Stimulated activated CD8-positive, alpha-beta memory T cell treated with anti-CD3 and anti-CD28 coated beads, Interleukin-15, amount 100 ng/mL, for 48 hours (primary cell): ENCODE results near the gene TNS3.

ENCODE experiments used
- DNase-seq, 2 donors: peaks; one replicate each; pipeline ENCODE4 v3.0.0-alpha.2; 2020; ENCODE audit warnings: low read depth in 2 of 2

The TNS3 gene

GRCh38 chr7:47285860-47286491 is 295.9 kb downstream of the TNS3 start:
- DNase-seq: no peak

- DNase-seq: no peak
Measured at GRCh38 chr7:47284691-47285635, 296.9 kb downstream of the TNS3 start.

DNA sequence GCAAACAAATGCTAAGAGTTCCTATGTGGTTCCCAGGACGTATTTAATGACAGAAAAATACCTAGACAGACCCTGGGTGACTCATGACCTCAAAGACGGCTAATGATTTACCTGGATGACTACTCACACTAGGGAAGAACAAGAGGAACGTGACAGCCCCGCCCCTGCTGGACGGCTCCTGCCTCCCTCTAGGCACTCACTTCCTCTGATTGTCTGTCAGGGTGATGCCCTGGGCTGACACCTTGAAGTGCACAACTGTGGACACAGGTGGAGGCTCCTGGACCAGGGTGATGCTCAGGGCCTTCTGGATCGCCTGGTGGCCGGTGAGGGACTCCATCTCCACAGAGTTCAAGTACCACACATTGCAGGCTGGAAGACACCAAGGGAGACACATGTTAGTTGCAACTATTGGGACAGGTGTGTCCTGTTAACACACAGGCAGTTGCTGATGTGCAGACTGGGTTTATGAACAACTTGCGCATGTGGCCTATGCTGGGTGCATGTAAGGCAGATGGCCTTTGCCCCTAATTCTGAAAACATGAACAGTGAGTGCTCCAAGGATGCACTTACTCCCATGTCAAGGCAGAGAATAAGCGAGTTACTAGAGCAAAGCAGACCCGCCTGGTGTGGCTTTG is 298.3 kb downstream of the TNS3 start:
- no peak for DNase-seq

GRCh38 chr7:47282790-47283496 is 299.0 kb downstream of the TNS3 start:
- no peak for DNase-seq

GRCh38 chr7:47281966-47282643 is 299.8 kb downstream of the TNS3 start:
- DNase-seq: no peak

DNA sequence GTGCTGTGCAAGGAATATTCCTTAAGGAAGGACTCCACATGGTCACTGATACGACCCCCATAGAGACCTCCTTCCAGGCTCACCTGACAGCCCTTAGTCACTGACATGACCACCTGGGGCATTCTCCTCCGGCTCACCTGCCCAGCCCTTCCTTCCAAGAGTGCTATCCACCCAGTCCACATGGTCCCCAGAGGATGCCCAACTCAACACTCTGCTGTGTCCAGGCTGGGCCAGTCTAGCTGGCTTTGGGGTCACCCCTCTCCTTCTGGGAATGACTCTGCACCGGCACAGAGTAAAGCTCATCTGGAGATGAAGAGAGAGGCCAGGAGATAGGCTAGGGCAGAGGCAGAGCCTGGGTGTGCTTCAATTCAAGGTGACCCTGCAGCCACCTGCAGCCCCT is 300.8 kb downstream of the TNS3 start:
- DNase-seq: no peak

DNA sequence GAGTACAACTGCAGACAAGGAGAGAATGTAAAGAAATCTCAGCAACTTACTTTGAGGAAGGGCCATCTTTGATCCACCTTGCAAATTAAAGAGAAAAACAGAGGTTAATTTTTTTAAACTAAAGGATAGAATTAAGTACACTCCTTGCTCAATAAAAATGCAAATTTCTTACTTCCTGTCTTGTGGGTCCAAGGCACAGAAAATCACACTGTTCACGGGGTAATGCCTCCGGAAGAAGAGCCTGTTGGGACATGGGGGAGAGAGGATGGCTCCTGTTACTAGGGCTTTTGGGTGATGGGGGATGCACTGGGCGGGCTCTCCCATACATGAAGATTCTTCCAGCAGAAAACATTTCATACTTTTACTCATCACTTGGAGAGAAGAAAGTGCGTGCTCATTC is 301.8 kb downstream of the TNS3 start:
- no peak for DNase-seq

GRCh38 chr7:47278043-47278442 is 303.9 kb downstream of the TNS3 start:
- DNase-seq: no peak

DNA sequence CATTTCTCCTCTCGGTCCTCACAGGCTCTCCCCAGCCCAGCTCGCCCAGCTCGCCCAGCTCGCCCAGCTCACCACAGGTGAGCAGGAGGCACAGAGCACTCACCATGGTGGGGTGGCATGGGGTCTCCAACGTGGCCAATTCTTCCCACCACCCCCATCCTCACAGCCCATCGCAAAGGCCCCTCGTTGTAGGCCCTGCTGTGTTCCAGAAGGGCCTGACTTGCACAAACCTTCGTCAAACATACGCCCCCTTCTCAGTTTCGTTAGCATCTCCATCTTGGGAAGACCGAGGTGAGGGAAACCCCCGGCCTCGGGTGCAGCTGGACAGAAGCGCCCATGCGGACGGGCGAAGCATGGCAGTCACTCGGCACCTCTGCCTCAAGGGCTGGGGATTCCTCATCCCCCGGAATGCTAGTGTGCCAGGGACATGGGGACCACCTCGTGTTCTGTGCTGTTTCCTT is 304.6 kb downstream of the TNS3 start:
- DNase-seq: no peak

GRCh38 chr7:47273974-47274766 is 307.7 kb downstream of the TNS3 start:
- no peak for DNase-seq

DNA sequence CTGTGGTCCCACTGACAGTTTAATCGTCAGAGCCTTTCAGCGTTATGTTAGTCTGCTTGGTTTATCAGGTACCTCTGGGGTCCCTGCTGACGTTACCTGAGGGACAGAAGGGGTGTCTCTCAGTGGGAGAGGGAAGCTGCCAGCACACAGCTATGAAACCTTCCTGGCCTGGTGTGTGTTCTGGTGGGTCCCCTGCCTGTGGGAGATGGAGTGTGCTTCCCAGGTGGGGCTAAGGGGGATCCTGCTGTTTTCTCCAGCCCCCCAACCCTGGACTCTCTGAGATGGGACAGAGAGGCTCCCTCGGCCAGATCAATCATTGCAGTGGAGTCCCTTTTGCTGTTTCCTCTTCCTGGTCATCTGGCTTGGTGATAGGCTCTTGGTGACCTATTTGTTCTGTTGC is 308.8 kb downstream of the TNS3 start:
- no peak for DNase-seq

DNA sequence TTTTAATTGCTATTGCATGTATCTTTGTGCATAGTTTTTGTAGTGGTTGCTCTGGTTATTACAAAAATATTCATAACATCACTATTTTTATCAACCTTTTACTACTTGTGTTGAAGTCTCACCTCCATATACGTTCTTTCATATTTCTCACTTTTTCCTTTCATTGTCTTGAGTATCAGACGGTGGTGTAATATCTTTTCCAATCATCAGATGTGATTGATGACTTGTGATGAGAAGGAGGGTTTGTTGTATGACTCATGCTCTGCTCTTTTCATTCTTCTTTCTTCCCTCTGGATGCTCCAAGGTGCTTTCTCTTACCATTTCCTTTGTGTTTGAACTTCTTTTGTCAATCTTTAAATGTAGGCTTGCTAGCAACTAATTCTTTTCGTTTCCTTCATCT is 310.2 kb downstream of the TNS3 start:
- no peak for DNase-seq

DNA sequence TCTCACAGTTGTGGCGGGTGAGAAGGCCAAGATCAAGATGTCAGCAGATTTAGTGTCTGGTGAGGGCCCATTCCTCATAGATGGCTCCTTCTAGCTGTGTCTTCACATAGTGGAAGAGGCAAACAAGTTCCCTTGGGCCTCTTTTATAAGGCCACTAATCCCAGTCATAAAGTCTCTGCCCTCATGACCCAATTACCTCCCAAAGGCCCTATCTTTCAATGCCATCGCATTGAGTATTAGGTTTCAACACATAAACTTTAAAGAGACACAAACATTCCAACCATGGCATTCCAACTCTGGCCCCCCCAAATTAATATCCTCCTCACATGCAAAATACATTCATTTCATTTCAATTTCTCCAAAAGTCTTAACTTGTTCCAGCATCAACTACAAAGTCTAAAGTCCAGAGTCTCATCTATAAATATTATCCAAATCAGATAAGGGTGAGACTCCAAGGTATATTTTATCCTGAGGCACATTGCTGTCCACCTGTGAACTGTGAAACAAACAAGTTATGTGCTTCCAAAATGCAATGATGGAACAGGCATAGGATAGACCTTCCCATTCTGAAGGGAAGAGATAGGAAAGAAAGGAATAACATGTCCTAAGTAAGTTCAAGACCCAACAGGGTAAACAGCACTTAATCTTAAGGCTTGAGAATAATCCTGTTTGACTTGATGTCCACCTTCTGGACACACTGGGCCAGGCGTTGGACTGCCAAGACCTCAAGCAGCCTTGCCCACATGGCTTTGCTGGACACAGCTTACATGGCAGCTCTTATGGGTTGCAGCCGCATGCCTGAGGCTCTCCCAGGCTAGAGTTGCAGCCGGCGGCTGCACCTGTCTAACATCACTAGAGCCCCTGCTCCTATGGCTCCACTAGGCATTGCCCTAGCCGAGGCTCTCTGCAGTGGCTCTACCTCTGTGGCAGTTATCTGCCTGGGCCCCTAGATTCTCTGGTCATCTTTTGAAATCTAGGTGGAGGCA is 312.8 kb downstream of the TNS3 start:
- DNase-seq: no peak

DNA sequence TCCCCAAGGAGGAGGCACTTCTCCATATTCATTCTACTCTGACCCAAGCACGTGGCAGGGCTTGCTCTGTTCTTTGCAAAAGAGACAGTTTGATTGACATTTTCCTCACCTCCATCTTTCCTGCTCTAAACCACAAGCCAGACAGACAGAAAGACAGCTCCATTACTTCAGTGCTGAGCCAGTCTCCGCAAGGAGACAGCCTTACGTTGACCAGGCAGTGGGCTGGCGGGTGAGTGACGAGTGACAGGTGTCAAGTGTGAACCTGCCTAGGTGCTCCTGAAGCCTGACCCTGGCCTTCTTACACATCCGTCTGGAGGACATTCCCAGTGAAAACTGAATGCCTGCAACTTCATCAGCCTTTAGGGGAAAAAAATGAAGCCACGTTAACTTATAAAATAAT is 314.6 kb downstream of the TNS3 start:
- DNase-seq: no peak

GRCh38 chr7:47266799-47267198 is 315.1 kb downstream of the TNS3 start:
- no peak for DNase-seq

DNA sequence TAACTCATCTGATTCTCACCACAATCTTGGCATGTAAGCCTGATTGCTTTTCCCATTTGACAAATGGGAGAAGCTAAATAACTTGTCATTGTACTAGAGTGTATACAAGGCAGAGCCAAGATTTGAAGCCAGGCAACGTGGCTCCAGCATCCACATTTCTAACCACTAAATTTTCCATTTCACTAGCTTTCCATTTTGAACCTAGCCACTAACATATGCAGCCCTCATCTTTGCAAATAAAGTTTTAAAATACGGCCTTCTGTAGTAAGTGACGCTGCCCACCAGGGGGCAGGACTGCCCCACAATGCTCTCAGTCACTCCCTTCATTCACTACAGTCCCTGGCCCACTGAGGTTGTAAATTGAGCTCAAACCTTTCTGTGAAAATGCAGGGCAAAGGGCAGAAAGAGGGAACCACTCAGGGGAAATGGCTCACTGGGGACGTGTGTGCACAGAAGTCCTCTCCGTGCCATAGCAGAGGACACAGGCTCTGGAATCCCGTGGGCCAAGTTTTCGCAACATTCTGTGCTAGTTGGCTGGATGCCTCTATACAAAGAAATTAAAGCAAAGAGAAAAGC is 315.7 kb downstream of the TNS3 start:
- peak in 1 of 2 donors; percentile 15 for DNase-seq

GRCh38 chr7:47265621-47266020 is 316.3 kb downstream of the TNS3 start:
- no peak for DNase-seq

DNA sequence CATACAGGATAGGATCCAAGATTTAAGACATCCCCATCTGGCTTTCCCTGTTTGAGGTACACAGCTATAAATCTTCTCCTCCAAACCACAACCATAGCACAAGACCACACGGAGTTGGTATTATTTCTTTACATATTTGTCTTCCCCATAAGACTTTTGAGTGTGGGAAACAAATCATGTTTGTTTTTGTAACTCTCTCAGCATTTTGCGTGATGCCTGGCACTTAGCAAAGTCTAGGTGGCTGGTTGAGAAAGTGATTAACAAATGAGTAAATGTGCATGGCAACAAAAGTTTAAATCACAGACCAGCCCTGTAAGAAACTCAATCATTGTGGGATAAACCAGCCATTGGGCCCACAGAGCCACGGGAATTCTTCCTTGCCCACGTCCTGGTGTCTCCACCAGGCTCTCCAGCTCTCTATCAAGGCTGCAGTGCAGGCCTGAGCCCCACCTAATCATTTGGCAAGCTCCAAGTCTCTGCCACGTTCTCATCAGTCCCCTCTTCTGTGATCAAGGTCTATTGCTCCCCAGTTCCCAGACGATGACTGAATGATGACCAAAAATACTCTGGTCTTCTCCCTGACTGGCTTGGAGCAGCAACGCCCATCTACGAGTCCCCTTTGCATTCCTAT is 317.8 kb downstream of the TNS3 start:
- no peak for DNase-seq

DNA sequence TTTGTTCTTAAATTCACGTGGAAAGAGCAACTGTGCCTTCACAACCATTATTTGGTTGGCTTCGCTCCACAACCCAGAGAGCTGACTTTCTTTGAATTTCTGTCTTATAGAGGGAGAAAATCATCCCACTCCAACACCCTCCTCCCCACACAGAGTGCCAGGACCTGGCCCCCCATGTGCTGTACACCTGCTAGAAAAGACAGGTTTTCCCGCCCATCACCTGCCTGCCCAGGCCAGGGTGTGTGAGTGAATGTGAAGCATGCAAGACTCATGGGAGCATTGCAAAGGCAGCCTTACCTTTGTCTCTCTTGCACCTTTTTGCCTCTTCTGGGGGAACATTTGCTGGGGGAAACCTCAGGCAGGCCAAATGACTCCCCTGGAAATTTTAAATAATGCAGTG is 319.0 kb downstream of the TNS3 start:
- DNase-seq: no peak
